HEK293T (cell line): ENCODE data around the gene TNS3.

Experiments
- FOXA1 ChIP-seq: fragments of 450-650 bp; IDR thresholded peaks from 2 replicates; pipeline ENCODE4 v1.6.1; 2016; ENCODE audit warnings: mild to moderate bottlenecking
- FOXK2 ChIP-seq: fragments of 450-650 bp; IDR thresholded peaks from 2 replicates; pipeline ENCODE4 v1.6.1; 2016; ENCODE audit warnings: mild to moderate bottlenecking
- FOXM1 ChIP-seq: fragments of 450-650 bp; IDR thresholded peaks from 2 replicates; pipeline ENCODE4 v1.6.1; 2017; ENCODE audit warnings: mild to moderate bottlenecking, borderline replicate concordance
- HDGF ChIP-seq: fragments of 450-650 bp; IDR thresholded peaks from 2 replicates; pipeline ENCODE4 v1.6.1; 2017; ENCODE audit warnings: antibody characterized with exemption, borderline replicate concordance

- TF ChIP-seq FOXM1 (no peak), HDGF (no peak), FOXK2 (no peak), FOXA1 (no peak)
Observed at GRCh38 chr7:47506382-47507339, 75.2 kb downstream of the TNS3 start.
